GM12864 (cell line): ENCODE data around the gene APOH.

Experiments used
- DNase-seq: peaks from one replicate; pipeline ENCODE4 v3.0.0-alpha.2; 2011; ENCODE audit warnings: low read depth
- H3K4me3 ChIP-seq: 2 replicates; pipeline ENCODE4 v1.5.1; 2011; ENCODE audit warnings: mild to moderate bottlenecking, low read depth, low read length, control low read depth
- TF ChIP-seq, protein P1 (sequence below): IDR thresholded peaks from 2 replicates; pipeline ENCODE4 v1.5.1; 2011; ENCODE audit warnings: low read depth, mild to moderate bottlenecking, moderate library complexity, low read length, control low read depth, inconsistent platforms; ENCODE audit errors: missing control alignments

Gene APOH

DNA sequence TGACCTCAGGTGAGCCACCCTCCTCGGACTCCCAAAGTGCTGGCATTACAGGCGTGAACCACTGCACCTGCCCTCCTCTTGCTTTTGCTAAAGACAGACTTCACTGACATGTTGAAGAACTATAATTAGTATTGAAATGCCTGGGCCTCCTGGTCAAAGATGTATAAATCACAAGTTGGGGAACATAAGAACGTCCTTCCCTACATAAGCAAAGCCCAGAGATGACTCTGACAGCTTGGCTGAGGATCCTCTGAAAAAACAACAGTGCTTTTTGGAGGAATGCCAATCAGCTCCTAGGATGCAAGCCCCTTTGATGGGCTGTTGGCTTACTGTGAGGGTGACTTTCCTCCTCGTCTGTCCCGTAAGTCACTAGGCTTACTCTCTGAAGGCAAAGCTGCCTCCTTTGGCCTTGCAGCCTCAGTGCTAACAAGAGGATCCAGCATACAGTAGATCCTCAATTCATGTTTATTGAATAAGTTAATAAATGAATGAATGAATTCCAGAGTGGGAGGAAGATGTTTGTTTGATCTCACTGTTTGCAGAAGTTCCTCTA, 6.3 kb downstream of the APOH start:
- TF ChIP-seq, protein P1, sequence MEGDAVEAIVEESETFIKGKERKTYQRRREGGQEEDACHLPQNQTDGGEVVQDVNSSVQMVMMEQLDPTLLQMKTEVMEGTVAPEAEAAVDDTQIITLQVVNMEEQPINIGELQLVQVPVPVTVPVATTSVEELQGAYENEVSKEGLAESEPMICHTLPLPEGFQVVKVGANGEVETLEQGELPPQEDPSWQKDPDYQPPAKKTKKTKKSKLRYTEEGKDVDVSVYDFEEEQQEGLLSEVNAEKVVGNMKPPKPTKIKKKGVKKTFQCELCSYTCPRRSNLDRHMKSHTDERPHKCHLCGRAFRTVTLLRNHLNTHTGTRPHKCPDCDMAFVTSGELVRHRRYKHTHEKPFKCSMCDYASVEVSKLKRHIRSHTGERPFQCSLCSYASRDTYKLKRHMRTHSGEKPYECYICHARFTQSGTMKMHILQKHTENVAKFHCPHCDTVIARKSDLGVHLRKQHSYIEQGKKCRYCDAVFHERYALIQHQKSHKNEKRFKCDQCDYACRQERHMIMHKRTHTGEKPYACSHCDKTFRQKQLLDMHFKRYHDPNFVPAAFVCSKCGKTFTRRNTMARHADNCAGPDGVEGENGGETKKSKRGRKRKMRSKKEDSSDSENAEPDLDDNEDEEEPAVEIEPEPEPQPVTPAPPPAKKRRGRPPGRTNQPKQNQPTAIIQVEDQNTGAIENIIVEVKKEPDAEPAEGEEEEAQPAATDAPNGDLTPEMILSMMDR, result no peak
- H3K4me3 ChIP-seq, result no peak overlapping the region
- DNase-seq, result no peak

DNA sequence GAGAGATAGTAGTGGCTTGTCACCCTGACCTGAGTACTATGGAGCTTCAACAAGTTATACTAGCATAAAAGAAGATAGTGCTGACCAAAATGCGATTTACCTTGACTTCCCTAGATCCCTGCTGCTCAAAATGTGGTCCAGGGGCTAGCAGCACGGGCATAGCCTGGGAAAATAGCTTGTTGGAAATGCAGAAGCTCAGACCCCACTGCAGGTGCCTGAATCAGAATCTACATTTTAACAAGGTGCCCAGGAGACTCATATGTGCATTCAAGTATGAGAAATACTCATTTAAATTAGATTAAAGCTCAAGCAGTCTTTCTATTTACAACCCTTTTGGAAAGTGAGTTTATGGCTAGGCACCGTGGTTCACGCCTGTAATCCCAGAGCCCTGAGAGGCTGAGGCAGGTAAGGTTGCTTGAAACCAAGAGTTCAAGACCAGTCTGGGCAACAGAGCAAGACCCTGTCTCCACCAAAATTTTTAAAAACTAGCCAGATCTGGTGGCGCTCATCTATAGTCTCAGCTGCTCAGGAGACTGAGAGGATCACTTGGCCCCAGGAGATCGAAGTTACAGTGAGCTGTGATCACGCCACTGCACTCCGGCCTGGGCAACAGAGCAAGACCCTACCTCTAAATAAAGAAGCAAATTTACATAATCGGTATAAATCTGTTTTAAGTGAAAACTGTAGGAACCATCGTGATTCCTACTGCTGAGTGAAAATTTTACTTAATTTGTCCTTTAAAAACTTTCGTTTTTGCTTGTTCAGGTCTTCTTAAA, 7.3 kb downstream of the APOH start:
- no peak overlapping the region for H3K4me3 ChIP-seq
- DNase-seq, result no peak
- TF ChIP-seq, protein P1, result no peak

DNA sequence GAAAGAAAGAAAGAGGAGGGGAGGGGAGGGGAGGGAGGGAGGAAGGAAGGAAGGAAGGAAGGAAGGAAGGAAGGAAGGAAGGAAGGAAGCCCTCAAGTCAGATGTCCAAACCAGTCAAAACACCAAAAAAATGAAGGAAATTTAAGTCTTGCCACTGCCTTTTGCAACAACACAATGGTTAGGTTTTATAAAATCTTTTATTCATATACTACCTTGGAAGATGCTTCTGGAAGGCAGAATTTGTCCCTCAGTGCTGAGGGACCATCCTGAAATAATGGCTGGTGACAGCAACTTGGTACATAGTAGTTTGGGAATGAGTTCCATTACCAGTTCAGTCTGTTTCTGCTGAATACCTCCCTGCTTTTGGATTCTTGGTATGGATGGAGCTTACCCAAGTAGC, 7.9 kb downstream of the APOH start:
- H3K4me3 ChIP-seq, result no peak overlapping the region
- TF ChIP-seq, protein P1, result no peak
- DNase-seq, result no peak

DNA sequence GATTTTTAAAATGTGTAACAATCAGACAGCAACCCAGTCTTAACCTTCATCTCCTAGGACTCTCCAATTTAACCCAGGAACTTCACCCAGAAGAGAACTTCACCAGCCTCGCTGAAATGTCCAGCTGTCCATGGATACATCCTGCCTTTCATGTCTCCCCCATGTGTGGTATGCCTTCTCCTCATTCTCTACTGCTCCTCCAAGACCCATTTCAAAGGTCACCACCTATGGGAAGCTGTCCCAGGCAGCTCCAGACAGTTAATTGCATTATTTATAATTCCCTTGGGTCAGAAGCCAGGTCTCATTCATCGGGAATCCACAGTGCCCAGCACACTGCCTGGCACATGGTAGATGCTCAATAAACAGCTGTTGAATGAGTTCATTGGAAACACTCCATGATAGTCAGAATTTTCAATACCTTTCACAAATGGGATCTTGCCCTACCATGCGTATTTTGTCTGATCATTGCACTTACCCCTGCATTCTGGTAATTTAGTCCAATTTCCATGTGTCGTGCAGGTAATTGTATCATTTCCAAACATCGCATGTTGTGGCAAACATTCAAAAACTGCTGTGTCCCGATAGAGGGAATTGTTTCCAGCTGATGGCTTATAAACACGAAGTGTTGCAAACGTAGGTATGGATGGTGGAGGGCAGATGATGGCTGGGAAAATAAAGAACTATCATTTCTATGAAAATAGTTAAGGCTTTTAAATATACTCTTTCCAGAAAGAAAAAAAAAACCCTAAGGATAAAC, 9.0 kb downstream of the APOH start:
- TF ChIP-seq, protein P1, result no peak
- DNase-seq, result no peak
- H3K4me3 ChIP-seq, result no peak overlapping the region

DNA sequence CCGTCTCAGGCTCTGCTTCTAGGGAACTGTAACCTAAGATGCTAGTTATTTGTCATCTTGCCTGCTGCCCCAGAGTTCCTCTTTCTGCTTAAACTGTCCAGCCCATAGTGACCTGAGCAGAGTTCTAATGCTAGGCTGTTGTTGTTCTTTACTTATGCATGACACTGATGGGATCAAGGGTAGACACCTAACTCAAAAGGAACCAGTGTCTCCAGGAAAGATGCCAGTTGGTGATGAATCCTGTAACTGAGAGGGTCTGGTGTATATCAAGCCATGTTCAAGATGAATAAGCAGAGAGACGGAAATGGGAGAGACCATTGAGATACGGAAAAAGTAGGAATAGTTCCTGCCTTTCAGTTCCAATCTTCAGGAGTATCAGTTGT, 13.7 kb downstream of the APOH start:
- no peak for DNase-seq
- no peak overlapping the region for H3K4me3 ChIP-seq
- TF ChIP-seq, protein P1, result no peak

DNA sequence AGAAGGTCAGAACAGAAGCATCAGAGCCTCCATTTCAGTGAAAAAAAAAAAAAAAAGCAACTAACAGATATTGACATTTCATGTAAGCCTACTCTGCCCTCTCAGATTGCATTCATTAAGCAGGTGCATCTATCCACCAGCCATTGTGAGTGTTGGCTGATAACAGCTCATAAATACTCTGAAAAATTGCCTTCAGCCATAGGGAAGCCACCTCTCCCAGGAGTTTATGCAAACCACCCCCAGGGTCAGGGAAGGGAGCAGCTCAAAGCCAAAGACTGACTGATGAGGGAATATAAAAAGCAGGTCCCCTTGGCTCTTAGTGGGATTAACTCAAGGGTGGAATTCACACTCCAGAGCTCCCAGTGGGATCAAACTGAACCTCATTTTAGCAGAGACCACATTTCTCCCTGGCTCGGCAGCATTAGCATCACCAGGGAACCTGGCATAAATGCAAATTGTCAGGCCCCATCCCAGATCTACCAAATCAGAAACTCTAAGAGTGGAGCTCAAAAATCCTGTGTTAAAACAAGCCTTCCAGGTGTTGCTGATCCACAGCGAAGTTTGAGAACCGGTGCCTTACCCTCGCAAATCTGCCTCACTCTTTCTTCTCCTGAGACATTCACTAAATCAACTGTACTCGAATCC, 14.2 kb downstream of the APOH start:
- TF ChIP-seq, protein P1, result no peak
- no peak overlapping the region for H3K4me3 ChIP-seq
- DNase-seq, result no peak
